Mesendoderm (in vitro differentiated cells): Measurements from ENCODE around the gene COL4A4.

Experiments used
- DNase-seq: peaks from one replicate; pipeline ENCODE4 v3.0.0; 2013
- H2AK5ac ChIP-seq: 2 replicates; pipeline ENCODE4 v1.6.1; 2013; ENCODE audit warnings: low read length, inconsistent platforms
- H2BK120ac ChIP-seq: 2 replicates; pipeline ENCODE4 v1.6.1; 2013; ENCODE audit warnings: low read depth, mild to moderate bottlenecking, low read length, moderate library complexity, mixed read lengths
- H2BK15ac ChIP-seq: replicated peaks from 2 replicates; pipeline ENCODE4 v1.6.1; 2013; ENCODE audit warnings: low read depth, mild to moderate bottlenecking, moderate library complexity
- H2BK5ac ChIP-seq: 2 replicates; pipeline ENCODE4 v1.6.1; 2013; ENCODE audit warnings: low read length, inconsistent platforms
- H3K18ac ChIP-seq: 2 replicates; pipeline ENCODE4 v1.6.1; 2013; ENCODE audit warnings: mild to moderate bottlenecking, low read length, mixed read lengths
- H3K23ac ChIP-seq: one replicate; pipeline ENCODE4 v1.6.1; 2013; ENCODE audit warnings: low read length
- H3K27ac ChIP-seq: 2 replicates; pipeline ENCODE4 v1.5.1; 2013; ENCODE audit warnings: low read depth, mild to moderate bottlenecking, inconsistent platforms, low read length, moderate library complexity
- H3K27me3 ChIP-seq: 2 replicates; pipeline ENCODE4 v1.6.1; 2013; ENCODE audit warnings: low read length, control low read depth, mild to moderate bottlenecking, inconsistent platforms; ENCODE audit not compliant: insufficient read depth, poor library complexity
- H3K36me3 ChIP-seq: 2 replicates; pipeline ENCODE4 v1.6.1; 2013; ENCODE audit warnings: low read length, inconsistent platforms; ENCODE audit not compliant: control insufficient read depth, insufficient read depth
- H3K4ac ChIP-seq: one replicate; pipeline ENCODE4 v1.6.1; 2013; ENCODE audit warnings: low read depth, mild to moderate bottlenecking, low read length, moderate library complexity
- H3K4me1 ChIP-seq: 2 replicates; pipeline ENCODE4 v1.6.1; 2013; ENCODE audit warnings: low read depth, low read length, inconsistent platforms; ENCODE audit not compliant: control insufficient read depth
- H3K4me2 ChIP-seq: 2 replicates; pipeline ENCODE4 v1.6.1; 2013; ENCODE audit warnings: low read length
- H3K4me3 ChIP-seq: 2 replicates; pipeline ENCODE4 v1.5.1; 2013; ENCODE audit warnings: mild to moderate bottlenecking, low read length
- H3K56ac ChIP-seq: one replicate; pipeline ENCODE4 v1.6.1; 2013; ENCODE audit warnings: low read length
- H3K79me1 ChIP-seq: 2 replicates; pipeline ENCODE4 v1.6.1; 2013; ENCODE audit warnings: low read length, inconsistent platforms
- H3K79me2 ChIP-seq: 2 replicates; pipeline ENCODE4 v1.6.1; 2013; ENCODE audit warnings: mild to moderate bottlenecking, low read length; ENCODE audit not compliant: control insufficient read depth, insufficient read depth
- H3K9ac ChIP-seq: 2 replicates; pipeline ENCODE4 v1.6.1; 2013; ENCODE audit warnings: low read length, inconsistent platforms
- H4K5ac ChIP-seq: one replicate; pipeline ENCODE4 v1.6.1; 2013; ENCODE audit warnings: low read length
- H4K8ac ChIP-seq: one replicate; pipeline ENCODE4 v1.6.1; 2013; ENCODE audit warnings: low read depth, mild to moderate bottlenecking, control low read depth, low read length, moderate library complexity
- WGBS: extraction: QIAGEN DNeasy Blood & Tissue Kit; methylation state at CpG from one replicate; pipeline ENCODE4 v1.1.7; 2013; ENCODE audit warnings: low lambda C conversion rate, missing lambda C conversion rate; ENCODE audit not compliant: insufficient coverage; ENCODE audit errors: extremely low coverage; 5-methylcytosine and 5-hydroxymethylcytosine counted together

The COL4A4 gene

GRCh38 chr2:227115761-227116160 is 48.2 kb downstream of the COL4A4 start:
- Histone ChIP-seq H3K79me2 (no peaks in the 10 kb centered on the region), H3K4me2 (no peak overlapping the region), H3K9ac (no peak overlapping the region), H3K27me3 (no peaks in the 10 kb centered on the region), H2BK5ac (no peak overlapping the region), H3K4me1 (no peaks in the 10 kb centered on the region), H3K79me1 (no peaks in the 10 kb centered on the region), H3K36me3 (no peaks in the 10 kb centered on the region), H2AK5ac (no peak overlapping the region), H3K27ac (no peak overlapping the region), H3K4ac (no peak overlapping the region), H3K56ac (no peak overlapping the region), H2BK15ac (no peak overlapping the region), H4K8ac (no peak overlapping the region), H3K23ac (no peak overlapping the region), H2BK120ac (no peak overlapping the region), H3K18ac (no peak overlapping the region), H3K4me3 (no peak overlapping the region), H4K5ac (no peak overlapping the region)
- DNase-seq = no peak
- WGBS = no CpG with 5 or more reads among the region's 5 CpGs

- Histone ChIP-seq H3K9ac (no peak overlapping the region), H3K4ac (no peak overlapping the region), H3K79me2 (no peaks in the 10 kb centered on the region), H2BK5ac (no peak overlapping the region), H3K79me1 (no peaks in the 10 kb centered on the region), H4K8ac (no peak overlapping the region), H2BK15ac (no peak overlapping the region), H3K36me3 (no peaks in the 10 kb centered on the region), H3K27me3 (no peaks in the 10 kb centered on the region), H3K4me3 (no peak overlapping the region), H2AK5ac (no peak overlapping the region), H3K4me2 (no peak overlapping the region), H3K27ac (no peak overlapping the region), H3K18ac (no peak overlapping the region), H3K4me1 (no peaks in the 10 kb centered on the region), H3K56ac (no peak overlapping the region), H2BK120ac (no peak overlapping the region), H4K5ac (no peak overlapping the region), H3K23ac (no peak overlapping the region)
- peak; percentile 80 for DNase-seq
- WGBS = no CpG with 5 or more reads among the region's 9 CpGs
Measured at GRCh38 chr2:227106845-227107759, 56.9 kb downstream of the COL4A4 start.

GRCh38 chr2:227103583-227103982 is 60.4 kb downstream of the COL4A4 start:
- DNase-seq = no peak
- Histone ChIP-seq H3K27me3 (no peaks in the 10 kb centered on the region), H3K4me2 (no peak overlapping the region), H3K79me1 (no peaks in the 10 kb centered on the region), H2AK5ac (no peak overlapping the region), H3K27ac (no peak overlapping the region), H4K5ac (no peak overlapping the region), H3K23ac (no peak overlapping the region), H3K79me2 (no peaks in the 10 kb centered on the region), H2BK5ac (no peak overlapping the region), H3K36me3 (no peaks in the 10 kb centered on the region), H4K8ac (no peak overlapping the region), H3K4ac (no peak overlapping the region), H3K4me3 (no peak overlapping the region), H3K4me1 (no peaks in the 10 kb centered on the region), H2BK120ac (no peak overlapping the region), H3K9ac (no peak overlapping the region), H3K56ac (no peak overlapping the region), H2BK15ac (no peak overlapping the region), H3K18ac (no peak overlapping the region)
- WGBS = no CpG with 5 or more reads among the region's 5 CpGs

- Histone ChIP-seq H3K4me3 (no peak overlapping the region), H3K79me1 (no peaks in the 10 kb centered on the region), H3K4ac (no peak overlapping the region), H3K36me3 (no peaks in the 10 kb centered on the region), H2AK5ac (no peak overlapping the region), H2BK5ac (no peak overlapping the region), H3K27me3 (no peaks in the 10 kb centered on the region), H3K4me1 (no peaks in the 10 kb centered on the region), H3K27ac (no peak overlapping the region), H4K5ac (no peak overlapping the region), H2BK120ac (no peak overlapping the region), H3K9ac (no peak overlapping the region), H4K8ac (no peak overlapping the region), H3K79me2 (no peaks in the 10 kb centered on the region), H3K56ac (no peak overlapping the region), H3K18ac (no peak overlapping the region), H2BK15ac (no peak overlapping the region), H3K23ac (no peak overlapping the region), H3K4me2 (no peak overlapping the region)
- no CpG with 5 or more reads among the region's 4 CpGs for WGBS
- no peak for DNase-seq
Measured at GRCh38 chr2:227099340-227099739, 64.7 kb downstream of the COL4A4 start.

GRCh38 chr2:227098162-227098515 is 65.9 kb downstream of the COL4A4 start:
- H3K56ac ChIP-seq = no peak overlapping the region
- no peaks in the 10 kb centered on the region for H3K79me1 ChIP-seq
- H4K5ac ChIP-seq = no peak overlapping the region
- no peaks in the 10 kb centered on the region for H3K36me3 ChIP-seq
- no peak overlapping the region for H4K8ac ChIP-seq
- no peak overlapping the region for H3K9ac ChIP-seq
- H3K4me1 ChIP-seq = no peaks in the 10 kb centered on the region
- no peak overlapping the region for H3K18ac ChIP-seq
- WGBS = no CpG with 5 or more reads among the region's 2 CpGs
- H2BK120ac ChIP-seq = no peak overlapping the region
- no peaks in the 10 kb centered on the region for H3K79me2 ChIP-seq
- H3K27ac ChIP-seq = no peak overlapping the region
- H2BK5ac ChIP-seq = no peak overlapping the region
- no peak overlapping the region for H3K4ac ChIP-seq
- no peaks in the 10 kb centered on the region for H3K27me3 ChIP-seq
- H3K4me3 ChIP-seq = no peak overlapping the region
- H3K23ac ChIP-seq = no peak overlapping the region
- no peak overlapping the region for H3K4me2 ChIP-seq
- H2BK15ac ChIP-seq = no peak overlapping the region
- no peak overlapping the region for H2AK5ac ChIP-seq
- DNase-seq = no peak
